ENCODE measurements around the gene HSD11B1L.
"Not testable (repeated sequence)": the region's sequence is repeated elsewhere in the genome, so short reads cannot be mapped to it uniquely, and the experiment has no call there.

Gene HSD11B1L

DNA sequence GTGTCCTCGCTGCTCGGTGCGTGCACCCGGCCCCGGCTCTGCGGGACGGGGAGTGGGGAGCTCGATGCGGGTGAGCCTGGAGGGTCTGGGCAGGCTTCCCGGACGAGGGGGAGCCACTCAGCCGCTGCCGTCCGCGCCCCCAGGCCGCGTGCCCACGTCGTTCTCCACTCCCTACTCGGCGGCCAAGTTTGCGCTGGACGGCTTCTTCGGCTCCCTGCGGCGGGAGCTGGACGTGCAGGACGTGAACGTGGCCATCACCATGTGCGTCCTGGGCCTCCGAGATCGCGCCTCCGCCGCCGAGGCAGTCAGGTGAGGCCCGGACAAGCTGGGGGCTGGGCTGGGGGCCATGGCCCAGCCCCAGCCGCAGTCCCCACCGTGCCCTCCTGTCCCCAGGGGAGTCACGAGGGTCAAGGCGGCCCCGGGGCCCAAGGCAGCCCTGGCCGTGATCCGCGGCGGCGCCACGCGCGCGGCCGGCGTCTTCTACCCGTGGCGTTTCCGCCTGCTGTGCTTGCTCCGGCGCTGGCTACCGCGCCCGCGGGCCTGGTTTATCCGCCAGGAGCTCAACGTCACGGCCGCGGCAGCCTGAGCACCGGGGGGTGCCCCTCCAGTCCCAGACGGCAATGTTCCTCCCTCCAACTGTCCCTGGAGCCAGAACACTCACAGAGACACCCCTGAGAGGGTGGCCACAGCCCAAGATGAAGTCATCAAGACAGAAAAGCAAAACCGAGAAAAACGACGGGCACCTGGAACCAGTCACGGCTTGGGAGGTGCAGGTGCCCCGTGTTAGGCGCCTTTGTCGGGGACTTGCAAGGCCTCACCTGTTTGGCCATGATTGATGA lies 6.8 kb downstream of the HSD11B1L start:
- no peak for DNase-seq (ENCODE audit: low spot score)

DNA sequence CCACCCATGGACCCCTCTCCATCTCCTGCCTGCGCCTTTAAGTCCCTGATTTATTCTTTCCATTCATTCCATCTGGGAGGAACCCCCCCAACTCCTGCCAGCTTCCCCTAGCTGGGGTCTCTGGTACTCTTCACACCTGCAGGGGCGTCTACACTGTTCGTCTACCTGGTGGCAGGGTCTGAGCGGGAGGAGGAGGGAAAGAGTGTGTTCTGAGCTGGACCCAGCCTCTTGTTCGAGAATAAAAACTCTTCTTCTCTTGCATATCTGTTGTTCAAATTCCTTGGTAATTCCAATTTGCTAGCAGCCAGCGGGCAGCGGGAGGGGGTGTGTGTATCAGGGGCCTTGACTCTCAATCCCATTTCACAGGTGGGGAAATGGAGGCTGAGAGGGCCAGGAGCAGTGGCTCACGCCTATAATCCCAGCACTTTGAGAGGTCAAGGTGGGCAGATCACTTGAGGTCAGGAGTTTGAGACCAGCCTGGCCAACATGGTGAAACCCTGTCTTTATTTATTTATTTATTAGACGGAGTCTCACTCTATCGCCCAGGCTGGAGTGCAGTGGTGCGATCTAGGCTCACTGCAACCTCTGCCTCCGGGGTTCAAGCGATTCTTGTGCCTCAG lies 7.5 kb downstream of the HSD11B1L start:
- not testable (repeated sequence) for DNase-seq (ENCODE audit: low spot score)

DNA sequence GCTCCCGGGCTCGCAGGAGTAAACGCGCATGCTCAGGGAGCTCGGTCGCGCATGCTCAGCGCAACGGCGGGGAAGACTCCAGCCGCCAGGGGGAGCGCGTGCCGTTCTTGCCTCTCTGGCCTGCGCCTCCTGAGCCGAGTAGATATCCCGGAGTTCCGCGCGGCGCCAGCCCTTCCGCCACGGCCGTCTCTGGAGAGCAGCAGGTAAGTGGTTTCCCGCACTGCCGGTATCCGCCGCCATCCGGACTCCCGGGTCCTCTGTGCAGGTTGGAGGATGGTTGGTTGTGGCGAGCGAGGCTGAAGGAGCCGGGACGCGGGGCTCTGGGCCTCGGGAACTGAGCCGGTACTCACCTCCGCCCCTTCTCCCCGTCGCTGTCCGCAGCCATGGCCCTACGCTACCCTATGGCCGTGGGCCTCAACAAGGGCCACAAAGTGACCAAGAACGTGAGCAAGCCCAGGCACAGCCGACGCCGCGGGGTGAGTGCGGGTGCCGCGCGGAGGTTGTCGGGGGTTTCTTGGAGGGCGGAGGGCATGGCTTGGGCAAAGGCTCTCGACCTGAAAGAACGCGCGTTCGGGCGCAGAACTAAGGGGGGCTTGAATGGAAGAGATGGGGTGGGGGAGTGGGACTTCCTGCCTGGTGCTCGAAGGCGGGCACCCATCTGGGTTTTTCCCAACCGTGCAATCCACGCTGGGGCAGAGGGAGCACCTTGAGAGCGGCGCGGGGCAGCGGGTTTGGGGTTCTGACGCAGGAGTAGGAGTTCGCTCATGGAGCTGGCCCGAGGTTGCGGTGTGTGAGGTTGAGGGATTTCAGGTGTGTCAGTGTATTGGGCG lies 9.5 kb downstream of the HSD11B1L start, which contains the start of gene RPL36:
Gene RPL36 (plus strand): TSS at position 171 of the 830 bp plus-strand sequence. CDS start 213 bp downstream, at position 384.
- peak; percentile 93 for DNase-seq (ENCODE audit: low spot score)

DNA sequence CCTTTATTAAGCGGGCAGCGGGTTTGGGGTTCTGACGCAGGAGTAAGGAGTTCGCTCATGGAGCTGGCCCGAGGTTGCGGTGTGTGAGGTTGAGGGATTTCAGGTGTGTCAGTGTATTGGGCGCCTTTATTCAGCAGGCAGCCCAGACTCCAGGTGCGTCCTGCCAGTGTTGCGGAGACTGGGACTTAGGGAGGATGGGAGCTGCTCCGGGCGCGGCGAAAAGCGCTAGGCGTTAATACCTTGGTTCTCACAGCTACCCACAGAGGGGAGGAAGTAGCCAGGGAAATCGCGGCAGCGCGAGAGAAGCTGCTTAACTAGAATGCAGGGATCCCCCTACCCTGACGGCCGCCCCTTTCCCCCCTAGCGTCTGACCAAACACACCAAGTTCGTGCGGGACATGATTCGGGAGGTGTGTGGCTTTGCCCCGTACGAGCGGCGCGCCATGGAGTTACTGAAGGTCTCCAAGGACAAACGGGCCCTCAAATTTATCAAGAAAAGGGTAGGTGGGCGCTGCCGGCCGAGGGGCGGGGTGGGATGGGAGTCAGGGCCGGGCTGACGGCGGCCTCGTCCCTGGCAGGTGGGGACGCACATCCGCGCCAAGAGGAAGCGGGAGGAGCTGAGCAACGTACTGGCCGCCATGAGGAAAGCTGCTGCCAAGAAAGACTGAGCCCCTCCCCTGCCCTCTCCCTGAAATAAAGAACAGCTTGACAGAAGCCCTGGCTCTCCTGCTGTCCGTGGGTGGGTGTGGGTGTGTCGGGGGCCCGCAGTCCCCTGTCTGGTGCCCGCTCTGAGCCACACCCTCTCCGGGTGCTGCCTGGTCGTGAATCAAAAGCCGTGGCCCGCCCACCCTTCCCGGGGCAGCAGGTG lies 10.4 kb downstream of the HSD11B1L start:
- DNase-seq (ENCODE audit: low spot score) = no peak

DNA sequence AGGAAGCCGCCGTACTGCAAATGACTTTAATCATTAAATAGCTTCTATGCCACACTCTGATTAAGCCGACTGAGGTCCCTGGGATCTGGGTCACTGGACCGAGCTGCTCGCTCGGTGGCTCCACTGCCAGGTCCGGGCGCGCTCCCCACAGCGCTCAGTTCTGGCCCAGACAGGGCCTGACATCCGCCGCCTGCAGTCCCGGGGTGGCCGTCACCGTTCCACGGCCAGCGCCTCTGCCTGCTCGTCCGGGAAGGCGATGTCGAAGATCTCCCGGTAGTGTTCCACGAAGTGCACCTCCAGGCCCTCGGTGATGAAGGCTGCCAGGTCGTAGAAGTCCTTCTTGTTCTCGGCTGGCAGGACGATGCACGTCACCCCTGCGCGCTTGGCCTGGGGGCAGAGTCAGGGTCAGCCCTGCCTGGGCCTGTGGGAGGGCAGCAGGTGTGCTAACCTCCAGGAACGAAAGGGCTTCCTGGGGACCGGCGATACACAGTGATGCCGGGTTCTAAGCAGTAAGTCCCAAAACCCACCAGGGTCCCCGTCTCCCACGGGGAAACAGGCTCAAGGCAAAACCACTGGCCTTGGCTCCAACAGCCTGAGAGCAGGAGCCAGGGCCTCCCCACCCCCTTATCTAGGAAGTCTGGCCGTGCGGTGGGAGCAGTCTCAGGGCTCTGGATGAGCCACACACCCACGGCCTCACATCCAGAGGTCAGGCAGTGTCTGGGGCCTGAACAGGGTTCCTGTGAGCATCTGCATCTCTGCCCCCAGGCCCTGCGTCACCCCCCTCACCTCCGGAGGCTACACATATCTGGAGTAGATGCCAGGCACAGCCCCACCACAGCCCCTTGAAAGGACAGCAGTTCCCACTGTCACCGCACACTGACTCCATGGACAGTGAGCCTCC lies 11.2 kb downstream of the HSD11B1L start:
- DNase-seq (ENCODE audit: low spot score) = no peak

DNA sequence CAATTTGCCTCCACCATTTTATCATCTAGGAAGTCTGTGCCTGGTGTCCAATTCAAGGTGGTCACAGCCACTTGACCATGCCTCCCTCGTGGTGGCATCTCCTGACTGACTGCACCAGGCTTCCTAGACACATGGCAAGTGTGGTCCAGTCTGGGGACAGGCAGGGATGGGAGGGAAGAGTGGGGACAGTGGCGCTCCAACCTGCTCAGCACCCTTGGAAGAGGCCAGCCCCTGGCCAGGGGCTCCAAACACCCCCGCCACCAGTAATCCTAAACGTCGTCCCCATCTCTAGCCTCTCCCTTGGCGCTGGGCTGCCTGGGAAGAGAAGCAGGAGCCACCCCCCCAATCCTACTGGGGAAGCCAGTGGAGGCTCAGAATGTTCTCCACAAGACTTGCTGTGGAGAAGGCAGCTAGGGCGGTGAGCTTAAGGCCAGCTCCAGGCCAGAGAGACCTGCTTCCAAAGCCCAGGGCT lies 11.9 kb downstream of the HSD11B1L start:
- DNase-seq (ENCODE audit: low spot score) = no peak

DNA sequence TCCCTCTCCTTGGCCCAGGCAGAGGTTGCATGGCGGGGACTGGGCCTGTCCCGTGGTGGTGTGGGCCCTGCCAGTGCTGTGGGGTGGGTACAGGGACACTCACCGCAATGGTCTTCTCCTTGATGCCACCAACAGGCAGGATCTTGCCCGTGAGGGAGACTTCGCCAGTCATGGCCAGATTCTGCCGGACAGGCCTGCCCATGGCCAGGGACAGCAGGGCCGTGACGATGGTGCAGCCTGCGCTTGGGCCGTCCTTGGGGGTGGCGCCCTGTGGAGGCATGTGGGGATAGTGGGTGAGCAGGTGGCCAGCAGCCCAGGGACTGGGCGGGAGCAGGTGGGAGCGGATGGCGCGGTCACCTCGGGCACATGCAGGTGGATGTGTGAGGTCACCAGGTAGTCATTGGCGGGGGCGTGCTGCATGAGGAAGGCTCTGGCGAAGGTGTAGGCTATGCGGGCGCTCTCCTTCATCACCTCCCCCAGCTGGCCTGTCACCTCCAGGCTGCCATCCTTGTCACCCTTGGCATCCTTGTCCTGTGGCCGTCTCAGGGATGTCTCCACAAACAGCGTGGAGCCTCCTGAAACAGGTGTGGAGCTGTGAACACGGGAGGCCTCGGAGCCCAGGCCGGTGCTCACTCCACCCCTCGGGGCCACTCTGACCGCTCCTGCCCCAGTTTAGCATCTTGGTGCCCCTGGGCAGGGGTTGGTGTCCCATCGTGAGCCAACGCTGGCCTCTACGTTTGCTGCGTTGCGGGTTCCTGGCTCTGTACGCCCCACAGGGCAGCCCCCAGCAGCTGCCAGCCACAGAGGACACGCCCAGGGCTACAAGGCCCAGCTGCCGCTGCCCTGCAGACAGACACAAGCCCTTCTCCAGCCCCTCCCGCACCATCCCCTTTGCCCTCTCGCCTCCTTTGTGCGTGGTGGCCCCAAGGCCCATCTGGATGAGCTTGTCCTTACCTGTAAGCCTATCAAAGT lies 12.7 kb downstream of the HSD11B1L start:
- no peak for DNase-seq (ENCODE audit: low spot score)

DNA sequence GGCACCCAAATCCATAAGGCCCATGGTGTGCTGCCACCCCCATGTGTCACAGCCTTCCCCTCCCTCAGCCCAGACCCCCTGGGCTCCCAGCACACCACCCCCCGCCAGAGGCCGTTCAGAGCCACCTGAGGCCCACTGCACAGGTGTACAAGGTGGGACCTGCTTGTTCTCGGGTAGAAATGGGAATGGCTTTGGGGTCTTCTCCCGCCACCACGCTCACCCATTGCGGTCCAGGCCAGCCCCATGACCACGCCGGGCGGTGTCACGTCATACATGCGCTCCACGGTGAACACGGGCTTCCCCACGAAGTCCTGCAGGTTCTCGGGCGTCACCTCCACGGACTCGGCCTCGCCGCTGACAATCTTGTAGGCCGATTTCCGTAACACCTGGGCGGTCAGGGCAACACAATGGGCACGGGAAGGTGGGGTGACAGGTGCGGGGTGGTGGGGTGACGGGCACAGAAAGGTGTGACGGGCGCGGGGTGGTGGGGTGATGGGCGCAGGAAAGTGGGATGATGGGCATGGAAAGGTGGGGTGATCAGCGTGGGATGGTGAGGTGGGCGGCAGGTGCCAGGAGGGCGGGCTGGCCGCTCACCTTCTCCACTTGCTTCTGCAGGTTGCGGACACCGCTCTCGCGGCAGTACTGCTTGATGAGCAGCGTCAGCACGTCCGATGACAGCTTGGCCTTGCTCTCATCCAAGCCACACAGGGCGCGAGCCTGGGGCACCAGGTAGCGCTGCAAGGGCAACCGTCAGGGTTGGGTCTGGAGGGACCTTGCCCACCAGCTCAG lies 13.5 kb downstream of the HSD11B1L start:
- no peak for DNase-seq (ENCODE audit: low spot score)

DNA sequence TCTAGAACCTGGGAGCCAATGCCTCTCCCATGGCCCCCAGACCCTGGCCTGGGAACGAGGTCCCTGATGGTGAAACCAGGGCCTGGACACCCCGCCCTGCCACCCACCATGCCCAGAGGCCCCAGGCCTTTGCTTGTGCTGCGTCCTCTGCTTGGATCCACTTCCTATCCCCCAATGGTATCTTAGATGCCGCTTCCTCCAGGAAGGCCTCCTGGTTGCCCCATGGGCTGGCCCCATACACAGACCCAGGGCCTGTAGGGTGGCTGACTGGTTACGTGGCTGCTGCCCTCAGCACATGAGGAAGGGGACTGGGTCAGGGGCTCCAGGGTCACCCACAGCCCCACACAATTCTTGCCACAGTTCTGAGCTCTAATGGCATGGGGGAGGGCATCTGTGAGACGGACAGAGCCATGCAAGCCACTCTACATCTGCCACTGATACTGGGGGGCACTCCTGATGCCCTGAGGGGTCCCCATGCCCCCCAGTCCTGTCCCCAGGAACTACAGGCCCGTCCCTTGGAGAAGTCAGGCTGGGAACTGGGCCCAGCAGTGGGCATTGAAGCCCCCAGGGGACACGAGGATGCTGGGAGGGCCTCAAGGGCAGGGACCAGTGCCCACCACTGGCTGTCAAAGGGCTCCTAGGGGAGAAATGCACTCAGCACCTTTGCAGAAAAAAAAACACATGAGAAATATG lies 14.3 kb downstream of the HSD11B1L start:
- no peak for DNase-seq (ENCODE audit: low spot score)

DNA sequence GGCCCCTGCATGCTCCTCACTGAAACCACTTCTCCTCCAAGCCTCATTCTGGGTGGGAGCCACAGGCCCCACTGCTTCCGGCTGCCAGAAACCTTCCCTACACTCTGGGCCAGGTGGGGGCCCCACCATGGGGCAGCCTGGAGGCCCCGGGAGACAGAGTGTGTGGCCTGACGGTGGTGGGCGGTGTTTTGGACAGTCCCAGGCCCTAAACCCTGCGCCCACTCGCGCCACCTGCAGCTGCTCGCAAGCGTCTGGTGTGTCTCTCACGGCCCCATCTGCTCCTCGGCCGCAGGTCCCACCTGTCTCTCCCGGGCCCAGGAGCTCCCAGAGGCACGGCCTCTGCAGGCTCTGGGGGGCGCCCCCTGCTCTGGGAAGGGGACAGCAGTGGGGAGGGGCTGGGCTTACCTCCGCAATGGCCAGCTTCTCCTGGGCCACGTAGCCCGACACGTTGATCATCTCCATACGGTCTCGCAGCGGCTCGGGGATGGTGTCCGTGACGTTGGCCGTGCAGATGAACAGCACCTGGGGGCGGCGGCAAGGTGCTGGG lies 14.9 kb downstream of the HSD11B1L start:
- no peak for DNase-seq (ENCODE audit: low spot score)

DNA sequence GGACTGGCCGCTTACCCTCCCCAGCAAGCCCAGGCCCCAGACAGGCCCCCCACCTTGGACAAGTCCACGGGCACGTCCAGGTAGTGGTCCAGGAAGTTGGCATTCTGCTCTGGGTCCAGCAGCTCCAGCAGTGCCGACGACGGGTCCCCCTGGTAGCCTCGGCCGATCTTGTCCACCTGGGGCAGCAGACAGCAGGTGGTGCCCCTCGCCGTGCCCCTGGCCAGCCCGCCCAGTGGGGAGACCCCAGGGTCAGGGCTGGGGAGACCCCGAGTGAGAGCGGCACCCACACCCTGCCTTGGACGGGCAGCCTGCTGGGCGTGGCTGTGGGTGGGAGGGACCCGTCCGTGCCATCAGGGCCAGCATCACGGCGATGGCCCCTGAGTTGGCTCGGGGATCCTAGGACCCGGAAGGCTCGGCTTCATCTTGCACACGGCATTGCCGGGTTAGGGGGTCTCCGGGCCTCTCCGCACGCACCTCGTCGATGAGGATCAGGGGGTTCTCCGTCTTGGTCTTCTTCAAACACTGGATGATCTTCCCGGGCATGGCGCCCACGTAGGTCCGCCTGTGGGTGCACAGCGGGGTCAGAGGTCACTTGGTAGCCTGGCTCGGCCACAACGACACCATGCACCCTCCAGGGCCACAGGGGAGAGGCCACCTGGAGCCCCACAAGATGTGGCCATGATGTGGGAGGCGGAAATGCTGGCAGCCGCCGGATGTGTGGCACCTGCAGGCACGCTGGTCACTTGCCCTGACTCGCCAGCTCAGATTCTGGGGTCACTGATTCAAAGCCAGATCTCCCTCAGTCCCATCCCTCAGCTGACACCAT lies 15.6 kb downstream of the HSD11B1L start:
- DNase-seq (ENCODE audit: low spot score) = no peak

DNA sequence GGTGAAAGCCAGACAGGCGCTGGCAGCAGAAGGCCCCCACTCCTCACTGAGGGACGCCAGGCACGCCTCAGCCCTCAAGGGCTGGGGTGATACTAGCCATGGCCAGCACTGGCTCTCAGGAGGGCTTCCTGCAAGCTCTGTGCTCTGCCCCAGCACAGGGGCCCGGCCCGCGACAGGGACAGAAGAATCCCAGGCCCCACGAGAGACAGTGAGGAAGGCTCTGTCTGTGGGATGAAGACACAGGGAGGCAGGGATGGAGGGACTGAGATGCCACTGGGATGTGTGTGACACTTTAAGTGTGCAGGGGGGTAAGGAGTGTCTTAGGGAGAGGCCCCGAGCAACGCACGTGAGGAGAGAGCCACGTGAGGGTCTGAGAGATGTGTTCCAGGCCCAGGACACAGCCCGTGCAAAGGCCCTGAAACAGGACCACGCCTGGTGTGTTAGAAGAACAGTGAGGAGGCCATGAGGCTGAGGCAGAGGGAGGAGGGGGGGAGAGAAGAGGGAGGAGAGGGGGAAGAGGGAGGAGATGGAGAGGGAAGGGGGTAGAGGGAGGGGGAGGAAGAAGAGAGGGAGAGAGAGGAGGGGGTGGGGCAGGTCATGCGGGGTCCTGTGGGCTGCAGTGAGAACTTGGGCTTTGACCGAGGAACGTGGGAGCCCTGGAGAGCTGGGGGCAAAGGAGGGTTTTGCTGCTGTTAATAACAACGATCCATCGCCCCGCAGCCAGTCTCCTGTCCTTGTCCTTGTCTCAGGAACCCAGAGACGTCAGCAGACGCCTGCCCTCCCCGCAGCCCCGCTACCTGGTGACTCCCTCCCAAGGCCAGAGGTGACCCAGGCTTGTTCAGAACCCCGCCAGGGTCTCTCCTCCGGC lies 16.4 kb downstream of the HSD11B1L start:
- DNase-seq (ENCODE audit: low spot score) = no peak

DNA sequence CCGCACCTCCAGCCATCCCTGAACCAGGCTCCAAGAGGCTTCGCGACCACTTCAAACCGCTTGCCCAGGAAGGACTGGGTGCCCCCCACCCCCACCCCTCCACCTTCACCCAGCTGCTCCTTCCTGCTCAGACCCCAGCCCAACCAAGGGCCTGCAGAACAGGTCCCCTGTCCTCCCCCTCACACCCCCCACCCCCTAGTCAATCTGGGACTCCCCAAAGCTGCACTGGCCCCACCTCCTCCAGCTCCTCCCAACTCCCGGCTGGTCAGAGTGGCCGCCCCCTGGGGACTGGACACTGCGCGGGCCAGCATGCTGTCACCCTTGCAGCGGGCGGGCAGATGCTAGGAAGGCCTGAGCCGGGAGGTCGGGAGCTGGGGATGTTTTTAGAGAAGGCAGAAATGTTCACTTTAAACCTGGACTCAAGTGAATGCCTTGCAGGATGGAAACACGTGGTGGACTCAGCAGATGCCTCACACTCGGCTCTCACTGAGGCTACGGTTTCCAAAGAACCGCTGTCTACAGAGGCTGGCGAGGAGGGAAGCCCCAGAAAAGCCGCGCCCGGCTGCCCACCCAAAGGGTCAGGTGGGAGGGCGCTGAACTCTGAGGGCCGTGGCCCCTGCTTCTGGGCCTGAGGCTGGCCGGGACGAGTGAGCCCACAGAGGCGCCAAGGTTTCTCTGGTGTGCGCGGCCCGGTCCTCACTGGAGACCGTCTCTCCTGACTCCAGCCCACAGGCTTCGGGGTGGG lies 17.2 kb downstream of the HSD11B1L start:
- no peak for DNase-seq (ENCODE audit: low spot score)

DNA sequence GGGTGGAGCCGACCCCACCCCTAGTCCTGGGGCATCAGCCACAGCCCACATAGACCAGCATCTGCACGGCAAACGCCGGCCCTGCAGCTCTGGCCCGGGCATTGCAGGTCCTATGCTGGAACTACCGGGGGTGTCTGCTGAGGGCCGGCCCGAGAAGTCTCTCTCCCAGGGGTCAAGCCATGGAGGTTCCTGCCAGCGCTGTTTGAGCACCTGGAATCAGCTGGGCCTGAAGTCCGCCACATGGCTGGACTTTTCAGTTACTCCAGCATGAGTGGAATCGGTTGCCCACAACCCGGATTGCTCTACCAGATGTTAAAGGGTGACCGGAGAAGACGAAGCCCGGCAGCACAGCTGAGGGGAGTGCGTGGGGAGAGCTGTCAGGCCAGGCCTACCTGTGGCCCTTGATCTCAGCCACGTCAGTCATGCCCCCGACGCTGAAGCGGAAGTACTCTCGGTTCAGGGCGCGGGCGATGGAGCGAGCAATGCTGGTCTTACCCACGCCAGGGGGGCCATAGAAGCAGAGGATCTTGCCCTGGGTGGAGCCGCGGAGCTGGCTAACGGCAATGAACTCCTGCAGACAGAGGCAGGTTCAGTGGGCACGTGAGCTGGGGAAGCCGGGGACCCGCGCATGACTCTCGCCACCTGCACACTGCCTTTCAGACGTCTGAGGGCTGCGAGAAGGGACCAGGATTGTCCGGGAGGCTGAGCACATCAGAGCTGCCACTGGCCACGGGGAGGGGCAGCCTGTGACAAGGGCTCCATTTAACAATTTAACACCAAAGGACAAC lies 18.0 kb downstream of the HSD11B1L start:
- no peak for DNase-seq (ENCODE audit: low spot score)

Measured in pons (tissue), 1 donor.